HG03060 (cell line): ENCODE data around the gene SUGCT.

Source experiments
- ATAC-seq: cut with Tn5 transposase; IDR thresholded peaks from one replicate; pipeline ENCODE4 v1.9.1; 2021; ENCODE audit warnings: low read depth, moderate number of reproducible peaks; ENCODE audit not compliant: unreplicated experiment

Gene SUGCT

DNA sequence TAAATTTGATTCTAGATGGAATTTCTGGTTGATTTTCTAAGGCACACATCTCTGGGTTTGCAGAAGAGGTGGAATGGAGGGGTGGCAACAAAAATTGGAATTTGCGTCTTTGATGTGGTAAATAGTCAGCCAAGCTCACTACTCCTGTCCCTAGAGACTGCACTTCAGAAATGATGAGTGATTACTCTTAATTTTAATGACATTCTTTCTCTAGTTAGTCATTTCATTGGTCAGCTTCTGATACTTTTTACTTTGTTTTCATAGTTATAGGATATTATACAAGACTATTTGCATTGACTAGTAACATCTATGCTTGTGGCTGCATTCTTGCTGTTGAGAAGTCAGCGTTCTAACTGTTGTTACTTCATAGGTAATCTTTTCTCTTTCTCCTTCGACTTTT, 658.3 kb downstream of the SUGCT start:
- no peak for ATAC-seq

DNA sequence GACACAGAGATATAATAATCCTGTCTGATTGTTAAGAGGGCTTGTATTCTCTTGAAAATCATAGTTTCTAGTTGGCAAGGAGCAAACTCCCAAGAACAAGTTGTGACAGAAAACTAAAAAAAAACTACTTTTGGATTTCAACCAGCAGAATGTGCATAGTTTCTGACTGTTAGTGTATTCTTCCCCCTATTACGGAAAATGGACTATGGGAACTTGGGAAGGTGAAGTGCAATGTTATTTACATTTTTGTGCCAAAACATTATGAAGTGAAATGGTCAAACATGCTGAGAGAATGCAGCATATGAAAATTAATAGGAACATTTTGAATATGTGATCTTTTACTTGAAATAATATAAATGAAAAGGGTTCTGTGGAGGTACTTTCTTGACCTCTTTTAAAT, 660.8 kb downstream of the SUGCT start:
- no peak for ATAC-seq

DNA sequence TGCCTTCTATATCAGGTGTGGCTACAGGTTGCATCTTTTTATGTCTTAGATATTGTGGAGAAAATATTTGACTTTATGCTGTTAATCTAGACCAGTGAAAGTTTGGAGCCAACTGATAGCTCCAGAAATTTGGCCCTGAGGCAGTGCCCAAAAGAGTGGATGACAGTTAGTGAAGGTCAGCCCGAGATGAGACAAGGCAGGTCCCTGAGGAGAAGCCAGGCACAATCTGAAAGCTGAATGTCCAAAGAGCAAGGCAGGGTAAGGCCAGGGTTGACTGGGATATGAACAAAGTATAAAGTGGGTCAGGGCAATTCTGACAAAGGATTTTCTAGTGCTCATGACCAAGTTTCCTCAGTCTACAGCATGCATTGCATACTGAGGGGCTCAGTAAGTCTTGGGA, 661.9 kb downstream of the SUGCT start:
- no peak for ATAC-seq

DNA sequence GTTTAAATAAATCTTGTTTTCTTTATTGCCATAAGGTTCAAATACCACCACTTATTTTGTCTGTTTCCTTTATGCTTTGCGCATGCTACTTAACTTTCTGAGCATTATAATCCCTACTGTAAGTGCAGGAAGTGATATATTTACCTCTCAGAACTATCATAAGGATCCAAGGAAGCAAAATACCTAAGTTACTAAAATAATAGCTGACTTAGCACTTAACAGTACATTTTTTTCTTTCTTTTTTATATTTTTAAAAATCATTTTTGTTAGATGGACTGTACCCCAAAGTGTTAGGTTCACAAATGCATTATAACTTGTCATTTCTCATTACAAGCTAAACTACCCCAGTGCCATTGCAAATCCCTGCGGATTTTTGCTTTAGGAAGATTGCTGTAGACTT, 663.8 kb downstream of the SUGCT start:
- ATAC-seq, result no peak

DNA sequence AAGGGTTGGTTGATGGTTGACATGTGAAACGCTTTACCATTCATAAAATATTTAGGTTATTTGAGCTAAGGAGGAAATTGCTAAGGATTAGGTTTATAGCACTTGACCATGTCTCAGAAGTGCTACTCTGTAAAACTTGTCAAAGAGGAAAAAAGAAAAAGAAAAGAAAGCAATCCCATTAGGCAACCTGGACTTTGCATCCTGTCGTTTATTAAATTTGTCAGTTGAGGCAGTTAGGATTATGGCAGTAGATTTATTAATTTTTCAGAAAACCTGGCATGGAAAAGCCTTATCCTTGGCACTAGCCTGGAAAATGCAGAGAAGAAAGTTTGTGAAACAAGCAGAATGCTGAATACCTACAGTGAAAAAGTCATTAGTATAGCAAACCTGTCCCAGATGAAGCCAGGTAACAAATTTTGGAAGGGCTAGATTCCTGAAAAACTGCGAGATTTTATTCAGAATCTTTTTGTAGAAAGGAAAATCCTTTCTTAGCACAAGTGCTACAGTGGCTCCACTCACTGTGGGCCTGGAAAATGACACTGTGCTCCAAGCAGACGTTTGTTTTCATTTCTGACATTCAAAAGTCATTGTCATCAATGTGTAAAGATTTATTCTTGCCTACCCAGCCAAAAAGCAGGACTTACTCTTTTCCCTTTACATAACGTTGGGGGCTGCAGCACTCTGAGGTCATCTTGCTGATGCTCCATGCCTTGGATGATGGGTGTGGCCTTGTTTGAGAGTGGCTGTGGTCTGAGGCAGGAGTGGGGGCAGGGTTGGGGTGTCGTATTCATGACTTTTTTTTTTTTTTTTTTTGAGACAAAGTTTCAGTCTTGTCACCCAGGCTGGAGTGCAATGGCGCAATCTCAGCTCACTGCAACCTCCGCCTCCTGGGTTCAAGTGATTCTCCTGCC, 664.9 kb downstream of the SUGCT start:
- ATAC-seq, result no peak

DNA sequence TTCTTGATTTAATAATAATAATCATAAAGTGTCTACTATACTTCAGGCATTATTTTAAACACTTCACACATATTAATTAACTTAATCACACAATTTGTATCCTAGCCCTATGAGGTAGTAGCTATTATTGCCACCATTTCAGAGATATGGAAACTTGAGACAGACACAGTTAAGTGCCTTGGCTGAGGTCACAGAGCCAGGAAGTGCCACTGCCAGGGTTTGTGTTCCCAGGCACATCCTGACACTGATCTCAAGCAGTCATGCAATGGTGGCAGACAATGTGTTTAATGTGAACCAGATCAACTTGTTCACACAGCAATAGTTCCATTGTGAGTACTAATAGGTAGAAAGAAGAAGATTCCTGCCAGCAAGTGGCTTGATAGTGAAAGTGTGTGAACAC, 666.0 kb downstream of the SUGCT start:
- ATAC-seq, result no peak

DNA sequence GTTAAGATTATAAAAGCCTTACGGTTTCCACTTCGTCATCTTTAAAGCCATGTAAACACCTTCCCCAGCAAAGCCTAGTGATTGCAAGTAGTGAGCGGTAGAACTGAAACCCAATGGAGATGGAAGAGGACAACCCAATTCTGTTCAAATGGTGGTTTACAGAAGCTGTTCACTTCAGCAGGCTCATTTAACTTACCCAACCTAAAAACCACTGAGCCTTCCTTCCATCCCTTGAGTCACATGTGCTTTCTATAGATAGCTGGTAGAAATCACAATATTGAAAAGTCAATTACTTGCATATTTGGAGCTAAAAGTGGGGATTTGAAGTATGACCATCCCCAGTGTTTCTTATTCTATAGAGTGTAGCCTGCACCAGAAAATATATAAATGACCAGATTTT, 667.7 kb downstream of the SUGCT start:
- no peak for ATAC-seq

DNA sequence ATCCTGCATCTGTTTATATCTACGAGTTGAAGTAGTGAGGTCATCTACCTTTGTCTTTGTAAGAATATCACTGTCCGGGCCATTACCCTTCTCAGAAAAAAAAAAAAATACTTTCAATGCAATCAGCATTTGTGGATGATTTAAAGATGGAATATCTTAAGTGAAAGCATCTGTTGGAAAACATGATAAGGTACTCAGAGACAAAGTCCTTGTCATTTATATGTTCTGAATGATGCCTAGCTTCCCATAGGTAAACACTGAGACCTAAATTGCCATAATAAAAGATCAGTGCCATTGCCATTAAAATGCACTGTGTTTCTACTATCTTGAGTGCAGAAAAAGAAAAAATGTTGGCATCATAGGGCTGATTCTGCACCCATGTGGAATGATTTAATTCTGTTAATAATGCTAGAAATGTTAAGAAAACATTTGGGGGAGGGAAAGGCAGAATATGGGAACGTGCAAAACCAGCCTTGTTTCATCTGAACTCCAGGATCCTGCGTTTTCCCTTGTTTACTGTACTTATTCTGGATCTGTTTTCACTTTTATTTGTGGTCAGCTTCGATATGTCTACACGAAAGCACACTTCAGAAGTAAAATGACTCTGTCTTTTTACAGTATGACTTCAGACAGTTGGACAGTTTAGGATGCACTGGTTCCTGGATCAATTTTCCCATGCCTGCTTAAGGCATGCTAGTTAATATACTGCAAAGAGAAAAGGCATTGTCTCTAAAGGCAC, 669.8 kb downstream of the SUGCT start:
- no peak for ATAC-seq

DNA sequence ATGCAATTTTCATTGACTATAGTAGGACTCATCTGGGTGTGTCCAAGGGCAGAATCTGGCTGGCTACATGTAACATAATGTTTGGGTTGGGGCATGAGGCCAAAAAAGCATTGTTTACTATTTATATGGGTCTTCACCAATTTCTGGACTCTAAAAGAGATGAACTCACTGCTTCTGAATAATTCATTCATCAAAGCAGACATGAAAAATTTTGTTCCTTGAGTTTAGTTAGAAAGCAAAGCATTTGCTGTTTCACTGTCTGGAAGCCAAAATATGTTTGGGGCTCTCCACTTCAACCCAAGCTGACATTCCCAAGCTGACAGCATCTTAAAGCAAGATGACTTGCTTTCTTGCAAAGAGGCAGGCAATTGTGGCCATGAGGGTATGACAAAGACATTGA, 670.6 kb downstream of the SUGCT start:
- no peak for ATAC-seq

DNA sequence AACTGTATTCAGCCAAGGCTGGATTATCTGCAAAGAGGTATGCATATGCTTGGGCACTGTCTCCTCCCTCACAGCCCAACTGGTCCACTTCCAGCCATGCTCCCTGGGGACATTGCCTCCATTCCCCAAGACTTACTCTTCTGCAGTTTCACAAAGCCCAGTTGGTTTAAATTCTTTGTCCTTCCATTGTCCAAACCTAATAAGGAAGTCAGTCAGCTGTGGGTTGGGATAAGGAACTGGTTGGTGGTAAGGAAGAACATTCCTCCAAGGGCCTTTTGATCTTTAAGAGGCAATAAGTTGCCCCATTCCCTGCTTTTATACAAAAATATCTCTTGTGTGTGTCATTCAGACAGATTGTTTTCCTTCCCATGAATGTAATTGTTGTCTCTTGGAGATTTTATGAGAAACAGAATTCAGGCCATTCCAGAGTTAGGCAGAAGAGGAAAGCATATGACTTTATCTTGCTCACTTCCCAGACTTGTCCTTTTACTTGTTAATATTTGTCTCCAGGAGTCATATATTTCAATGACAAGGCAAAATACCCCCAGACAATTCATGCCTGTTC, 673.7 kb downstream of the SUGCT start:
- no peak for ATAC-seq

DNA sequence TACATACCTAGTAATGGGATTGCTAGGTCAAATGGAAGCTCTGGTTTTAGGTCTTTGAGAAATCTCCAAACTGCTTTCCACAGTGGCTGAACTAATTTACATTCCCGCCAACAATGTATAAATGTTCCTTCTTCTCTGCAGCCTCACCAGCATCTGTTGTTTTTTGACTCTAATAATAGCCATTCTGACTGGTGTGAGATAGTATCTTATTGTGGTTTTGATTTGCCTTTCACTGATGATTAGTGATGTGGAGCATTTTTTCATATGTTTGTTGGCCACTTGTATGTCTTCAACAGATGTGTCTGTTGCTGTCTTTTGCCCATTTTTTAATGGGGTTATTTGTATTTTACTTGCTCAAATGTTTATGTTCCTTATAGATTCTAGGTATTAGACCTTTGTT, 675.5 kb downstream of the SUGCT start:
- ATAC-seq, result no peak

DNA sequence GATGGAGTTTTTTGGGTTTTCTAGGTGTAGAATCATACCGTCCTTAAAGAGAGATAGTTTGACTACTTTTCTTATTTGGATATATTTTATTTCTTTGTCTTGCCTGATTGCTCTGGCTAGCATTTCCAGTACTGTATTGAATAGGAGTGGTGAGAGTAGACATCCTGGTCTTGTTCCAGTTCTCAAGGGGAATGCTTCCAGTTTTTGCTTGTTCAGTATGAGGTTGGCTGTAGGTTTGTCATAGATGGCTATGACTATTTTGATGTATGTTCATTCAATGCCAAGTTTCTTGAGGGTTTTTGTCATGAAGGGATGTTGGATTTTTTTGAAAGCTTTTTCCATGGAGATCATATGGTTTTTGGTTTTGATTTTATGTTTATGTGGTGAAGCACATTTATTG, 676.9 kb downstream of the SUGCT start:
- ATAC-seq, result no peak

DNA sequence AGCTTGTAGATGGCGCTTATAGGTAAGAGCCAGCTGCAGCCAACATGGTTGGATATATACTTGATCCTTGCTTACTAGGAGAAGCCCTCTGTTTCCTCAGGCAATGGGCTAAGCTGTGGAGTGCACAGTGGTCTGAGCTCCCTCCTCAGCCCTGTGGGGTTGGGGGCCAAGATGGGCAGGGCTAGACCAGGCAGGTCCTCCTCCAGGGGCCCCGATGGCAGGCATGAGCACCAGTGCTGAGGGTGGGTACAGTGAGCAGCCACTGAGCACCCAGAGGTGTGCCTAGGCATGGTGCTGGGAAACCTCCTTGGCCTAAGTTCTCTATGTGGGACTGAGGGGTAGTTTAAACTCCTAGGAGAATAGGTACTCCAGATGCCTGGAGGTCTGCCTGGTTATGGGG, 680.2 kb downstream of the SUGCT start:
- no peak for ATAC-seq

DNA sequence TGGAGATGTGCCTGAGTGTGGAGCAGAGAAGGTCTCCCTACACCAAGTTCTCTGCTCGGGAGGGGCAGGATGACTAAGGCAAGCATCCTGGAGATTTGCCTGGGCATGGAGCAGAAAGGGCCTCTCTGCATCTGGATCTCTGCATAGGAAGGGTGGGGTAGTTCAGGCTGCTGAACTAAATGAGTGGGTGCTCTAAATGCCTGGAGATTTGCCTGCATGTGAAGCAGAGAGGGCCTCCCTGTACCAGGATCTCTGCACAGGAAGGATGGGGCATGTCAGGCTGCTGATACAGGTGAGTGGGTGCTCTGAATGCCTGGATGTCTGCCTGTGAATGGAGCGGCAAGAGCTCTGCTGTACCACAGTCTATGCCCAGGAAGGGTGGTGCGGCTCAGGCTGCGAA, 680.7 kb downstream of the SUGCT start:
- ATAC-seq, result no peak

DNA sequence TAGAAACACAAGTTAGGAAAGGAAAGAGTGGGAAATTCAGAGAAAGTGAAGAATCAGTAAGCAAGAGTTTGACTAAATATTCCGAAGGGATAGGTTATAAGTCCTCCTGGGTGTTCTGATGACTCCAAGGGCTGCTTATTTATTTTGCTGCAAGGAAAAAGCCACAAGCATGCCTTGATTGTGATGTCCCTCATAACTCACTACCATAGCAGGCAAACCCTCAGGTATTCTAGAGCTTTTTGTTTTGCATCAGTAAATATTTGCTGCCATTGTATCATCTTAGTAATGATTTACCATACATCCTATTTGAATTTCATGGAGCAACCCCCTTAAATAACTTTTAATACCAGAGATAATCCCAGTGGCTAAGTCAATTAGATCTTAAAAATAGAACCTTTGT, 688.1 kb downstream of the SUGCT start:
- ATAC-seq, result no peak

DNA sequence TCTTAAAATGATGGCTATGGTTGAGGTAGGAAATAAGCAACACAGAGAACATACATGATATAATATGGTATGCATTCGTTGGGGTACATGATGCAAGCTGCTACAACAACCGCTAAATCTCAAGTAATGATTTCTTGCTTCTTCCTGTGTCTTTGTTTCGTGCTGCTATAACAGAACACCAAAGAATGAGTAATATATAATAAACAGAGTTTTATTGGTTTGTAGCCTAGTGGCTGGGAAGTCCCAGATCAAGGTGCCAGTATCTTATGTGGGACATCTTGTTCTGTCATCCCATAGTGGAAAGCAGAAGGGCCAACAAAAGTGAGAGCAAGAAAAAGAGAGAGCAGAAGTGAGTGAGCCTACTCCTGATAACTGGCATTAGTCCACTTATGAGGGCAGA, 689.7 kb downstream of the SUGCT start:
- no peak for ATAC-seq

DNA sequence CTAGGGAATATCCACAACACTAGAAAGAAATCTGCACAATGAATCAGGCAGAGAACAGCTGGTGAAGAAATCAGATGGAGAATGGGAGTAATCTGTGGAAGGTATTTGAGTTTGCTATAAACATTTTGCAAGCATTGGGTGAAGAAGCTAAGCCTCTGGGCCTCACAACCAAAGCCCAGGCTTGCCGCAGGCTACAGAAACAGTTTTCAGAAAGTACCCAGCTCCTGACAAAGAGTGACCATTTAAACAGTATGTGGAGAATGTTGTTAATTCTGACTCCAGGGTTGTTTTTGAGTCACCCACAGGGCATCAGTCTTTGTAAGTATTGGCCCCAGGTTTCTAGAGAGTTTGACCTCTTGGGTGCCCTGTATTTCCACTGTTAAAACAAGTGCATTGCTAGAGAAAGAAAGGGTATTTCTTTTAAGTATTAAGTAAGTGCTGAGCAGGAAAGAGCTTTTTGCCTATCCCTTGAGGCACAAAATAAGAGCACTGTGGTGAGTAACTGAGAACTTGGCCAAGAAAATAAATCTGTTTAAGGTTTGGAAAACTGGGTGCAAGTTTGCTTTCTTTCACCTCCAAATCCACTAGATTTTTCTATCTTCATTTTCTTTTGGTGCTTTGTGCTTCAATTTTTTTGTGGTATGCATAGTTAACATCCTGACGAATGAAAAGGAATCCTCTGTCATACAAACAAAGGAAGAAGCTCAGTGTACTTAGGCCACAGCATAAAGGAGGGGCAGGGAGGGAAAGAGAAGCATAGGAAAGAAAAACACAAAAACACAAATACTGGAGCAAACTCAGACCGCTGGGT, 691.8 kb downstream of the SUGCT start:
- ATAC-seq, result no peak

DNA sequence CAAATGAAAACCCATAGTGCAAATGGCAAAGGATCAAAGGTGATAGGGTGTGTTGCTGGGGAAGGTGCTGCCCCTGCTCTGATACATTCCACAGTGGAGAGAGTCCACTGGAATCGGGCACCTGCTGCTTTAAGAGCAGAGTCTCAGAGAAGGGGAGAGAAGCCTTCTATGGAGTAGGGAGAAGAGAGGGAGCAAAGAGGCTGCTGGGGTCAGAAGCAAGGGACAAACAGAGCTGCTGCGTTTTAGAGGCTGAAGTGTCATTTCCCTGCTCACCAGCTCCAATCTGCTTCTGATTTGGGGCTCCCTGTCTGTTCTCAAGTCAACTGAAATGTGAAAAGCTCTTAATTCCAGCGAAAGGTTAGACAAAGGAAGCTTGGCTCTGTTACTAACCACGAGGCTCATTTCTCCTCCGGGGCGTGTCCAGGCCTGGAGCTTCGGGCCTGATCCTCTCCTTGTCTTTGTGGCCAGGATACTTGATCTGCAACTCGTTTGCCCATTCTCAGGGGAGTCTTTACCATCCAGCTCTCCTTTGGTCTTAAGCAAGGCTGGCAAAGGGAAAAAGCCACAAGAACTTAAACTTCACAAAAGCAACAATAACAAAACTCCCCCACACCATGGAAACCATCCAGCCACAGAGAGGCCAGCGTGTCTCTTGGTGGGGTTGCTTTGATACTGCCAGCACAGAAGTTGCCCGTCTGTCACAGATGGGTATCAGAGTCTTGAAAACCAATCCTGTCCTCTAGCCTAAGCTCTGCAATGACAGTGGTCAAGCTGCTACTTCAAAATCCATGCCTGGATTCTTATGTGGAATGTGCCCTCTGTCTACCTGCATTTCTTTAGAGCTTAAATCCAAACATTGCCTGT, 692.6 kb downstream of the SUGCT start:
- ATAC-seq, result no peak

DNA sequence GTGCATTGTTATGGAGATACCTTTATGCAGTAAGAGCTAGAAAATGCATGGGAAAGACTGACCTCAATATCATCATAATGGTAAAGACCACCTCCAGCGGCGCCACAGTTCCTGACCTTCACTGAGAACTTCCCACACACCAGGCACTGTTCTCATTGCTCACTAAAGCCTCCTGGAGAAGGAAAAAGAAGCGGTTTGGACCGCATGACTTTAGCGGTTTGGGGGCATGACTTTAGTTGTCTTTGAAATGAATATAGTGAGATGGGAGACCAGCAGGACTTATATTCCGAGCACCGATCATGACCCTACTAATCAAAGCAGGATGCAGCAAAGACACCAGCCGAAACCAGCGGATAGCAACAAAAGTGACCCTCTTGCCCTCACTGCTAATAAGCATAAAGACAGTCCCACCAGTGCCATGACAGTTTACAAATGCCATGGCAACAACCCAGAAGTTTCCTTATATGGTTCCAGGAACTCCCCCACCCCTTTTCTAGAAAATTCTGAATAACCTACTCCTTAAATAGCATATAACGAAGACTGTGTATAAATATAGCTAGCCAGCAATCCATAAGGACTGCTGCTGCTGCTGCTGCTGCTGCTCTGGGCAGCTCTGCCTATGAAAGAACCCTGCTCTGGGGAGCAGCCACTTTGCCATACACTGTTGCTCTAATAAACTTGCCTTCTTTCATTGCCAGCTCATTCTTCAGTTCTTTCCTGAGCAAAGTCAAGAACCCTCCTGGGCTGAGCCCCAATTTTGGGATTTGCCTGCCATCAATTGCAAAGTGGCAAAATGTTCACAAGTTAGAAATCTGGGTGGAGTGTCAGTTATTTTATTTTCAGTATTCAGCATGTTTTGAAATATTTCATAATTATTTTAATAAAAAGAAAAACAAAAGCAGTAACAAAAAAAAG, 694.1 kb downstream of the SUGCT start:
- ATAC-seq, result no peak
